BE2C (cell line): Measurements from ENCODE around the gene SYNCRIP.
"Not testable (repeated sequence)": the region's sequence is repeated elsewhere in the genome, so short reads cannot be mapped to it uniquely, and the experiment has no call there.

Experiments used
- DNase-seq: peaks from one replicate; pipeline ENCODE4 v3.0.0-alpha.2; 2020
- H3K27me3 ChIP-seq: fragments of 250-450 bp; sonication (Bioruptor Pico); 2 replicates; pipeline ENCODE4 v1.5.1; 2020; ENCODE audit warnings: mild to moderate bottlenecking
- H3K36me3 ChIP-seq: fragments of 250-450 bp; sonication (Bioruptor Pico); 2 replicates; pipeline ENCODE4 v1.5.1; 2020; ENCODE audit warnings: mild to moderate bottlenecking
- H3K4me1 ChIP-seq: fragments of 250-450 bp; sonication (Bioruptor Pico); 2 replicates; pipeline ENCODE4 v1.5.1; 2020
- H3K4me3 ChIP-seq: 2 replicates; pipeline ENCODE4 v1.5.1; 2011; ENCODE audit warnings: low read depth, low read length
- H3K9me3 ChIP-seq: fragments of 250-450 bp; sonication (Bioruptor Pico); 2 replicates; pipeline ENCODE4 v1.5.1; 2020
- CTCF ChIP-seq: IDR thresholded peaks from 2 replicates; pipeline ENCODE4 v1.5.1; 2012; ENCODE audit warnings: mild to moderate bottlenecking, low read depth, low read length

Gene SYNCRIP

DNA sequence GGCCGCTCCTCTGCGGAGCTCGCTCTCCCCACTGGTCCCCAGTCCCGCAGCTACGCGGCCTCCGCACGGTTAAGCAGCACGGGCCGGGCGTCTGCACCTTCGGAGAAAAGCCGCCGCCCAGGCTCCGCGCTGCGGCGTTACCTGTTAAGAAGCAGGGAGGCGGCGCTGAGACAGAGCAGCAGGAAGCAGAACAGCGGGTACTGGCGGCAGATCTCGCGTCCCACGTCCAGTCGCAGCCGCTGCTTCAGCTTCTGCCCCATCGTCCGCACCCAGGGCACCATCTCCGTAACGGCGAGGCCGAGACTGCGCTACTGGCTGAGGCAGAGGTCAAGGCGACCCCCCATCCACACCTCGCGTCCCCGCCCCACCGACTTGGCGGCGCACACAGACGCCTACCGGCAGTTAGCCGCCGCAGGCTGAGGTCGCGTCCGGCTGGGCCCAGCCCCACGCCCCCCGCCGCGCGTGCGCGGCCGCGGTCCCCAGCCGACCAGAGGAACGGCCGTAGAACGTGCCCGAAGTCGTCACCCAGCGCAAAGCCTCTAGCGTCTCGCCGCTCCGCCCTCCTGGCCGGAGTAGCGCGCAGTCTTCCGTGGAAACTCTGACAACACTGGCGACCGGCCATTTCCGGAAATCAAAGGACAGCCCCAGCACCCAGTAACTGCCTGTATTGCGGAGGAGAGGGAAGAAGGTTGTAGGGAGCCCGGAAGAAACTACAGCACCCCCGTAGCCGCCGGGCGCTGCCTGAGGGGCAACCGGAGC, 49.1 kb downstream of the SYNCRIP start, which contains the start of gene SNX14:
SNX14 (minus strand) TSS at position 421 of the 759 bp plus-strand sequence; CDS start at position 281, 140 bp downstream.
- no peak for TF ChIP-seq CTCF
- no peaks in the 10 kb centered on the region for H3K27me3 ChIP-seq

GRCh38 chr6:85592033-85592432, 50.7 kb downstream of the SYNCRIP start:
- no peaks in the 10 kb centered on the region for H3K36me3 ChIP-seq
- H3K27me3 ChIP-seq: no peaks in the 10 kb centered on the region
- no peak overlapping the region for H3K4me3 ChIP-seq
- no peaks in the 10 kb centered on the region for H3K9me3 ChIP-seq
- DNase-seq: no peak
- TF ChIP-seq CTCF: no peak
- no peaks in the 10 kb centered on the region for H3K4me1 ChIP-seq

More for the DNA sequence above, 49.1 kb downstream of the SYNCRIP start, which contains the start of gene SNX14:
- Histone ChIP-seq H3K4me3 (peak within 1 kb of the TSS; percentile 89), H3K36me3 (no peaks in the 10 kb centered on the region), H3K9me3 (no peaks in the 10 kb centered on the region), H3K4me1 (no peaks in the 10 kb centered on the region)
- peak; percentile 93 for DNase-seq

DNA sequence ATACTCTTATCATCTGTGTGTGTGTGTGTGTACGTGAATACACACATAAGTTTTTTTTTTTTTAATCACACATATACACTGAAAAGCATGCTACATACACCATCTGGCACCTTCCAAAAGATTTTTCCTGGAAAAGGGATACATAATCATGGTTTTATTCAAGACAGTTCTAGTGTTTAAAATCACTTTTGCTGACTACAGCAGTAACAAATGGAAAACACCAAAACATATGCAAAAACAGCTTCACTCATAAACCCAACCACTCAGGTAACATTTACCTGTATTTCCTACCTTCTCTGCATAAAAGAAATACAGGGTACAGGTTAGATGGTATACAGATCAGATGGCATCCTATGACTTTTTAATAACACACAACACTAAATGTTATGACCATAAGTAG, 51.5 kb downstream of the SYNCRIP start:
- TF ChIP-seq CTCF: no peak
- Histone ChIP-seq H3K4me1 (no peaks in the 10 kb centered on the region), H3K9me3 (no peaks in the 10 kb centered on the region), H3K4me3 (no peak overlapping the region), H3K36me3 (no peaks in the 10 kb centered on the region), H3K27me3 (no peaks in the 10 kb centered on the region)
- no peak for DNase-seq

GRCh38 chr6:85585741-85586140, 56.9 kb downstream of the SYNCRIP start:
- DNase-seq: no peak
- H3K27me3 ChIP-seq: no peaks in the 10 kb centered on the region
- H3K36me3 ChIP-seq: no peaks in the 10 kb centered on the region
- H3K9me3 ChIP-seq: no peaks in the 10 kb centered on the region
- TF ChIP-seq CTCF: no peak
- H3K4me1 ChIP-seq: no peaks in the 10 kb centered on the region
- no peak overlapping the region for H3K4me3 ChIP-seq

DNA sequence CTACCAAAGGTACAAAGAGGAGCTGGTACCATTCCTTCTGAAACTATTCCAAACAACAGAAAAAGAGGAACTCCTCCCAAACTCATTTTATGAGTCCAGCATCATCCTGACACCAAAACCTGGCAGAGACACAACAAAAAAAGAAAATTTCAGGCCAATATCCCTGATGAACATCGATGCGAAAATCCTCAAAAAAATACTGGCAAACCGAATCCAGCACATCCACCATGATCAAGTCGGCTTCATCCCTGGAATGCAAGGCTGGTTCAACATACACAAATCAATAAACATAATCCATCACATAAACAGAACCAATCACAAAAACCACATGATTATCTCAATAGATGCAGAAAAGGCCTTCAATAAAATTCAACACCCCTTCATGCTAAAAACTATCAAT, 59.9 kb downstream of the SYNCRIP start:
- H3K27me3 ChIP-seq, H3K4me1 ChIP-seq, DNase-seq, H3K36me3 ChIP-seq, H3K4me3 ChIP-seq, H3K9me3 ChIP-seq: not testable (repeated sequence)

DNA sequence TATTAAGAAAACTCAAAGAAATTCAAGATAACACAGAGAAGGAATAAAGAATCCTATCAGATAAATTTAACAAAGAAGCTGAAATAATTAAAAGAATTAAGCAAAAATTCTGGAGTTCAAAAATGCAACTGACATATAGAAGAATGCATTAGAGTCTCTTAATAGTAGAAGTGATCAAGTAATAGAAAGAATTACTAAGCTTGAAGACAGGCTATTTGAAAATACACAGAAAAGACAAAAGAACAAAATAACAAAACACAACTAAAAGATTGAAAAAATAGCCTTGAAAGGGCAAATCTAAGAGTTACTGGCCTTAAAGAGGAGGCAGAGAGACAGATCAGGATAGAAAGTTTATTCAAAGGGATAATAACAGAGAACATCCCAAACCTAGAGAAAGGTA, 61.1 kb downstream of the SYNCRIP start:
- H3K27me3 ChIP-seq: no peaks in the 10 kb centered on the region
- DNase-seq: no peak
- H3K36me3 ChIP-seq: no peaks in the 10 kb centered on the region
- H3K4me3 ChIP-seq: no peak overlapping the region
- no peaks in the 10 kb centered on the region; the same call in 1 of the 2 replicates for H3K4me1 ChIP-seq
- TF ChIP-seq CTCF: no peak
- H3K9me3 ChIP-seq: no peaks in the 10 kb centered on the region
